ENCODE data around the gene ELP2. TPM values are rescaled to one million over a fixed set of nuclear protein-coding genes. Genes with fewer than 3 reads are reported as not detected.

ELP2 gene
- polyA plus RNA-seq, 1 donor from 2014 or later: 83.6 TPM

DNA sequence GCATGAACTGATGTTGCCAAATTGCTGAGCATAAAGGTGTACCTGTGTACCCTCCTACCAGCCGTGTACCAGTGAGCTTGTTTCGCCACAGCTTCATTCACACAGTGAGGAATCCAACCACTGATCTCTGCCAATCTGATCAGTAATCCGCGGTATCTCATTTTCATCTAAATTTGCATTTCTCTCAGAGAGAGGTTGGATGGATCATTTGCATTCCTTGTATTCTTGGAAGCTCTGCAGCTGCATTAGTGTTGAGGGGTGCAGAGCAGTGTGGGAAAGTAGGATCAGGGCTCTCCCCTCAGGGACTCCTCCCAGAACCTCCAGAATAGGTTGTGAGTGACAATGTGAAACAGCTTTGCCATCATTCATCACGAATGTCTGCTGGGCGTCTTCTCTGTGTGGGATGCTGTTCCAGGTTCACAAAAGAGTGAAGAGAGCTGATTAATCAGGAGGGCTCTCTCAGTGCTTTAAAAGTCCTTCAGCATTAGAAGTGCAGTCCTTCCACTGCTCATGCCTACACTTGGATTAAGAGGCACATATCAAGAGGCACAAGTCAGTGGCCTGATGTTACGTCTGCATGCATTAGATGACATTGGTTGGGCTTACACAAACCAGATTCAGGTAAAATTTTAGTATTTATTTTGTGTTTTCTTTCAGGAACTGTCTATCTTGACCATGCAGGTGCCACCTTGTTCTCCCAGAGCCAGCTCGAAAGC, 65.1 kb downstream of the ELP2 start:
- TF ChIP-seq REST (IDR thresholded peaks at IDR 0.05; ENCODE audit: borderline replicate concordance) (no peak), POLR2AphosphoS5 (IDR thresholded peaks at IDR 0.05) (no peak), TAF1 (IDR thresholded peaks at IDR 0.05; ENCODE audit: low read depth) (no peak), CTCF (IDR thresholded peaks at IDR 0.05; ENCODE audit: poor library complexity, severe bottlenecking) (no peak), MXI1 (conservative IDR thresholded peaks at IDR 0.05; ENCODE audit: poor library complexity, severe bottlenecking) (no peak), EP300 (conservative IDR thresholded peaks at IDR 0.05; ENCODE audit: poor library complexity, severe bottlenecking) (no peak), SMC3 (conservative IDR thresholded peaks at IDR 0.05; ENCODE audit: poor library complexity) (no peak), EZH2 (IDR thresholded peaks at IDR 0.05; ENCODE audit: borderline replicate concordance, insufficient read depth, low read length, poor library complexity, severe bottlenecking) (no peak), RAD21 (conservative IDR thresholded peaks at IDR 0.05) (no peak)
- Histone ChIP-seq H3K9me2 (ENCODE audit: insufficient read depth, low read length) (no peaks in the 10 kb centered on the region), H4K20me1 (ENCODE audit: insufficient read depth) (no peaks in the 10 kb centered on the region), H3K9ac (ENCODE audit: low read length) (no peak overlapping the region), H3K79me2 (replicated peaks; ENCODE audit: insufficient read depth, low read length) (no peaks in the 10 kb centered on the region), H3K9me3 (ENCODE audit: low read length) (no peaks in the 10 kb centered on the region), H3K4me2 (ENCODE audit: low read length) (no peak overlapping the region), H3F3A (ENCODE audit: insufficient read depth, low read length, poor library complexity, severe bottlenecking) (no peaks in the 10 kb centered on the region), H2AFZ (ENCODE audit: low read depth, low read length) (no peak overlapping the region), H3K36me3 (ENCODE audit: insufficient read depth, low read length) (no peaks in the 10 kb centered on the region), H3K4me3 (ENCODE audit: low read length) (no peak overlapping the region), H3K27me3 (ENCODE audit: insufficient read depth, low read depth, low read length) (no peaks in the 10 kb centered on the region), H3K27ac (ENCODE audit: low read length) (no peak overlapping the region)

DNA sequence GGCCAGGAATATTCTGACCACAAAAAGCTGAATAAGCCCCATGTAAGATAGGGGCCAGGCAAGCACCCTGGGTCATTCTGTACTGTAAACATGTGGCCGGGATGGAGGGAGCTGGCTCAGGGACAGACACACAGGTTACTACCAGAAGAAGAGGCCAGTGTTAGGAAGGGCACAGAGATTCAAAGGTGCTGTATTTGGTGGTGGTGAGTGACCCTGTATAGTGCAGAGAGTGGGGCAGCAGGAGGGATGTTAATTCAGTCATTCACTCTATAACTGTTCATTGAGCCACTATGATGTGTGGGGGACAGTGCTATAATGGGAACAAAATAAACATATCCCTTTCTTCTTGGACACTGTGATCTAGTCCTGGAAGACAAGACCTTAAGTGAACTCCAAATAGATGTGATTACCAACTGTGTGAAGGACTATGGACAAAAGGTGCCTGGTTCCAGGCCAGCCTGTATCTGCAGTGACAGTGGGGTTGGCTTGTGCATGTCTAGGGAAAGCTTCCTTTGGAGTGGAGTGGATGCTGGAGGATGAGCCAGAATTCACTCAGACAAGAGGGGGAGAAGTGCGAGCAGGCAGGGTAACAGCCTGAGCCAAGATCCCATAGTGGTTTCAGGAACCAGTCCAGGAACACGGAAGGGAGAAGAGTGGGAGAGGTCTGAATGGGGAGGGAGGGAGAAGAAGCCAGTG, 65.9 kb downstream of the ELP2 start:
- Histone ChIP-seq H4K20me1 (ENCODE audit: insufficient read depth) (no peaks in the 10 kb centered on the region), H3K27me3 (ENCODE audit: insufficient read depth, low read depth, low read length) (no peaks in the 10 kb centered on the region), H3K4me3 (ENCODE audit: low read length) (no peak overlapping the region), H3K9ac (ENCODE audit: low read length) (no peak overlapping the region), H3K9me3 (ENCODE audit: low read length) (no peaks in the 10 kb centered on the region), H3K79me2 (replicated peaks; ENCODE audit: insufficient read depth, low read length) (no peaks in the 10 kb centered on the region), H3K9me2 (ENCODE audit: insufficient read depth, low read length) (no peaks in the 10 kb centered on the region), H2AFZ (ENCODE audit: low read depth, low read length) (no peak overlapping the region), H3K4me2 (ENCODE audit: low read length) (no peak overlapping the region), H3F3A (ENCODE audit: insufficient read depth, low read length, poor library complexity, severe bottlenecking) (no peaks in the 10 kb centered on the region), H3K36me3 (ENCODE audit: insufficient read depth, low read length) (no peaks in the 10 kb centered on the region), H3K27ac (ENCODE audit: low read length) (no peak overlapping the region)
- TF ChIP-seq TAF1 (IDR thresholded peaks at IDR 0.05; ENCODE audit: low read depth) (no peak), SMC3 (conservative IDR thresholded peaks at IDR 0.05; ENCODE audit: poor library complexity) (no peak), EZH2 (IDR thresholded peaks at IDR 0.05; ENCODE audit: borderline replicate concordance, insufficient read depth, low read length, poor library complexity, severe bottlenecking) (no peak)

All from neural cell (in vitro differentiated cells).